ENCODE results near the gene ZNF662. TPM values are rescaled to one million over a fixed set of nuclear protein-coding genes. Genes with fewer than 3 reads are reported as not detected.

ZNF662 gene
- total RNA-seq, 1 experiment from 2014 or later, result not detected

GRCh38 chr3:42891042-42891441 lies 14.9 kb upstream of the ZNF662 start:
- H3K27ac Mint-ChIP-seq, result peak overlapping the region; percentile 90 to 98 (median 97)
- H2BK15ac ChIP-seq (ENCODE audit: low read depth, low read length), result no peak overlapping the region
- H2AK5ac ChIP-seq (ENCODE audit: insufficient read length, low read length), result no peak overlapping the region
- no peak overlapping the region for H2BK120ac ChIP-seq (ENCODE audit: low read depth, low read length, poor library complexity, severe bottlenecking)
- H4K20me1 ChIP-seq (ENCODE audit: control insufficient read depth, insufficient read depth, insufficient read length), result no peaks in the 10 kb centered on the region
- H3K23ac ChIP-seq (ENCODE audit: insufficient read length, low read depth, low read length), result no peak overlapping the region
- H3K4me3 Mint-ChIP-seq, result no peak overlapping the region
- no peak overlapping the region for H3K4ac ChIP-seq (ENCODE audit: low read depth, low read length)
- H3K18ac ChIP-seq (ENCODE audit: insufficient read length, low read depth, low read length), result no peak overlapping the region
- H3K14ac ChIP-seq (ENCODE audit: insufficient read depth, low read length), result no peak overlapping the region
- no peak overlapping the region for H3T11ph ChIP-seq (ENCODE audit: low read length)
- no peak overlapping the region for H3K9ac ChIP-seq (ENCODE audit: extremely low read depth, insufficient read length, low read length)
- H3K79me2 ChIP-seq (ENCODE audit: insufficient read depth, low read length), result no peaks in the 10 kb centered on the region
- WGBS (ENCODE audit: extremely low coverage, insufficient read length, low lambda C conversion rate), result no CpG with 5 or more reads among the region's 2 CpGs
- H3K9me3 Mint-ChIP-seq, result no peaks in the 10 kb centered on the region; a peak in 1 of 5 replicates
- H3K79me1 ChIP-seq (ENCODE audit: insufficient read depth, low read depth, low read length, poor library complexity, severe bottlenecking), result no peaks in the 10 kb centered on the region
- no peak overlapping the region for H2AFZ ChIP-seq (ENCODE audit: low read length)
- no peaks in the 10 kb centered on the region for H3K27me3 Mint-ChIP-seq (ENCODE audit: low read depth)
- peak overlapping the region; percentile 95 for H3K27ac ChIP-seq (ENCODE audit: insufficient read length, low read depth, low read length)
- no peak overlapping the region for H2BK5ac ChIP-seq (ENCODE audit: insufficient read length, low read length)
- H3K4me1 ChIP-seq (ENCODE audit: insufficient read depth, low read length), result peaks cover 8% of the 10 kb centered on the region; the same call in 1 of the 2 replicates
- H3K23me2 ChIP-seq (ENCODE audit: insufficient read length, low read depth, low read length, poor library complexity, severe bottlenecking), result no peaks in the 10 kb centered on the region
- H4K8ac ChIP-seq (replicated peaks; ENCODE audit: insufficient read length, low read depth, low read length), result no peak overlapping the region
- TF ChIP-seq, protein P1, sequence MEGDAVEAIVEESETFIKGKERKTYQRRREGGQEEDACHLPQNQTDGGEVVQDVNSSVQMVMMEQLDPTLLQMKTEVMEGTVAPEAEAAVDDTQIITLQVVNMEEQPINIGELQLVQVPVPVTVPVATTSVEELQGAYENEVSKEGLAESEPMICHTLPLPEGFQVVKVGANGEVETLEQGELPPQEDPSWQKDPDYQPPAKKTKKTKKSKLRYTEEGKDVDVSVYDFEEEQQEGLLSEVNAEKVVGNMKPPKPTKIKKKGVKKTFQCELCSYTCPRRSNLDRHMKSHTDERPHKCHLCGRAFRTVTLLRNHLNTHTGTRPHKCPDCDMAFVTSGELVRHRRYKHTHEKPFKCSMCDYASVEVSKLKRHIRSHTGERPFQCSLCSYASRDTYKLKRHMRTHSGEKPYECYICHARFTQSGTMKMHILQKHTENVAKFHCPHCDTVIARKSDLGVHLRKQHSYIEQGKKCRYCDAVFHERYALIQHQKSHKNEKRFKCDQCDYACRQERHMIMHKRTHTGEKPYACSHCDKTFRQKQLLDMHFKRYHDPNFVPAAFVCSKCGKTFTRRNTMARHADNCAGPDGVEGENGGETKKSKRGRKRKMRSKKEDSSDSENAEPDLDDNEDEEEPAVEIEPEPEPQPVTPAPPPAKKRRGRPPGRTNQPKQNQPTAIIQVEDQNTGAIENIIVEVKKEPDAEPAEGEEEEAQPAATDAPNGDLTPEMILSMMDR (conservative IDR thresholded peaks at IDR 0.05), result no peak
- H3K4me2 ChIP-seq (ENCODE audit: insufficient read depth, insufficient read length, low read length), result no peak overlapping the region
- H3K56ac ChIP-seq (ENCODE audit: insufficient read length, low read depth, low read length), result no peak overlapping the region
- H3K4me1 Mint-ChIP-seq, result peaks cover 50 to 55% of the 10 kb centered on the region in 2 experiments
- H3K36me3 Mint-ChIP-seq (ENCODE audit: insufficient read depth in 1 of 3, low read depth in 3 of 3), result no peaks in the 10 kb centered on the region; a peak in 4 of 7 replicates
- peak; percentile 33 for DNase-seq
- H4K91ac ChIP-seq (ENCODE audit: insufficient read length, low read depth, low read length), result no peak overlapping the region
- no peaks in the 10 kb centered on the region; the same call in 1 of the 2 replicates for H3K27me3 ChIP-seq (ENCODE audit: insufficient read depth, low read length)
- H2BK12ac ChIP-seq (ENCODE audit: insufficient read length, low read depth, low read length), result no peak overlapping the region
- no peak overlapping the region for H4K5ac ChIP-seq (ENCODE audit: insufficient read length, low read depth, low read length)
- peak overlapping the region; percentile 93 for H2BK20ac ChIP-seq (ENCODE audit: low read depth, low read length, poor library complexity, severe bottlenecking)
- H3K9me3 ChIP-seq (ENCODE audit: control insufficient read depth, low read depth, low read length), result no peaks in the 10 kb centered on the region

Data from H9 (cell line).